Neutrophil (primary cell): Measurements from ENCODE around the gene F5.
A peak's percentile ranks its signal among the peaks of the same experiment; 100 is the strongest.

Experiments
- H3K27ac ChIP-seq: fragments of 200-600 bp; sonication (generic); 2 replicates; pipeline ENCODE4 v1.5.1; 2016; ENCODE audit warnings: mild to moderate bottlenecking, moderate library complexity
- H3K27me3 ChIP-seq: fragments of 200-600 bp; sonication (generic); 2 replicates; pipeline ENCODE4 v1.6.0; 2016; ENCODE audit warnings: mild to moderate bottlenecking
- H3K36me3 ChIP-seq: fragments of 200-600 bp; sonication (generic); 2 replicates; pipeline ENCODE4 v1.5.1; 2017
- H3K4me1 ChIP-seq, 2 experiments: fragments of 200-600 bp in 1 of 2; sonication (generic) in 1 of 2; 1 replicate in 1 of 2; 2 replicates in 1 of 2; pipeline versions ENCODE4 v1.5.1 to v1.6.1; 2013 to 2016; ENCODE audit warnings: low read depth in 1 of 2, low read length in 1 of 2, mild to moderate bottlenecking in 1 of 2, moderate library complexity in 1 of 2; ENCODE audit not compliant: control insufficient read depth in 1 of 2, insufficient read depth in 1 of 2
- H3K4me3 ChIP-seq, 2 experiments: fragments of 200-600 bp in 1 of 2; sonication (generic) in 1 of 2; 1 replicate in 1 of 2; 2 replicates in 1 of 2; pipeline ENCODE4 v1.5.1; 2013 to 2016; ENCODE audit warnings: low read depth in 1 of 2, low read length in 1 of 2, mild to moderate bottlenecking in 1 of 2, moderate library complexity in 1 of 2
- H3K9me3 ChIP-seq: fragments of 200-600 bp; sonication (generic); 2 replicates; pipeline ENCODE4 v1.5.1; 2016
- TF ChIP-seq, protein P1 (sequence below): fragments of 200-600 bp; sonication (generic); IDR thresholded peaks from 2 replicates; pipeline ENCODE4 v1.5.1; 2016; ENCODE audit warnings: antibody characterized with exemption

Gene F5

DNA sequence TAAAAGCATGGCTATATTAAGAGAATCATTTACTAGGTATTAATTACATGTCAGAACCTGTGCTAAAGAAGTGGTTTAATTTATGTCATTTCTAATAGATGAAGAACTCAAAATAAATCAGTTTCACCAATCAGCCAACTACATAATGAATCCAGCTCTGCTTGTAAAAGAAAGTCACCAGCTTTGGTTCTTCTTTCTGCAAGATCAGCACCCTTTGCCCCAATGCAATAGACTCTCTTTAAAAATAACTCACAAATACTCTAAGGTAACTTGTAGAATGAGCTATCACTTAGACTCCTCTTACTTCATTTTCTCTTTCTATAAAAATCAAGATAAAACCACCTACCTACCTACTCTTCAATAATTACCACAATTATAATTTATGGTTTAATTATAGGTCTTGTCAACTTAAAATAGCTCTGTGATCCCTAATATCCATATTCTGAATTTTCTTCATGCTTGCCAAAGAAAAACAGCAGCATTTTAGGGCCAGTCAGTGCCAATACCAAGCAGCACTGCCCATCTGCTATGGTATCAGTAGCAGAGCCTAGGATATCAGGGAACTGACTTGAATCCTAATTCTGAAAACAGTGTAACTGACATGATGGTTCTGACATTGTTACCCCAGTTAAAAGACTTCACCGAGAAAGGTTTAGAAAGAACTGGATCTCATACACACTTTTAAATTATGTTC, 111.8 kb downstream of the F5 start:
- H3K36me3 ChIP-seq, result no peaks in the 10 kb centered on the region
- peaks cover 19% of the 10 kb centered on the region in 2 experiments for H3K4me1 ChIP-seq

DNA sequence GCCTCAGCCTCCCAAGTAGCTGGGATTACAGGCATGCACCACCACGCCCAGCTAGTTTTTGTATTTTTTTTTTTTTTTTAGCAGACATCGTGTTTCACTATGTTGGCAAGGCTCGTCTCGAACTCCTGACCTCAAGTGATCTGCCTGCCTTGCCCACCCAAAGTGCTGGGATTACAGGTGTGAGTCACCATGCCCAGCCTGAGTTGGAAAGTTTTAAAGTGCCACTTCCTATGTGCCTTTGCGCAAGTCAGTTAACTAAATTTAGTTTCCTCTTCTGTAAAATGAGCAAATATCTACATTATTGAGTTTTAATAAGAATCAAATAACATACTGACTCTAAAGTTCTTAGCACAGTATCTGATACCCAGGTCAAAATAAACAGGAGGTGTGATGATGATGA, 112.9 kb downstream of the F5 start:
- TF ChIP-seq, protein P1, sequence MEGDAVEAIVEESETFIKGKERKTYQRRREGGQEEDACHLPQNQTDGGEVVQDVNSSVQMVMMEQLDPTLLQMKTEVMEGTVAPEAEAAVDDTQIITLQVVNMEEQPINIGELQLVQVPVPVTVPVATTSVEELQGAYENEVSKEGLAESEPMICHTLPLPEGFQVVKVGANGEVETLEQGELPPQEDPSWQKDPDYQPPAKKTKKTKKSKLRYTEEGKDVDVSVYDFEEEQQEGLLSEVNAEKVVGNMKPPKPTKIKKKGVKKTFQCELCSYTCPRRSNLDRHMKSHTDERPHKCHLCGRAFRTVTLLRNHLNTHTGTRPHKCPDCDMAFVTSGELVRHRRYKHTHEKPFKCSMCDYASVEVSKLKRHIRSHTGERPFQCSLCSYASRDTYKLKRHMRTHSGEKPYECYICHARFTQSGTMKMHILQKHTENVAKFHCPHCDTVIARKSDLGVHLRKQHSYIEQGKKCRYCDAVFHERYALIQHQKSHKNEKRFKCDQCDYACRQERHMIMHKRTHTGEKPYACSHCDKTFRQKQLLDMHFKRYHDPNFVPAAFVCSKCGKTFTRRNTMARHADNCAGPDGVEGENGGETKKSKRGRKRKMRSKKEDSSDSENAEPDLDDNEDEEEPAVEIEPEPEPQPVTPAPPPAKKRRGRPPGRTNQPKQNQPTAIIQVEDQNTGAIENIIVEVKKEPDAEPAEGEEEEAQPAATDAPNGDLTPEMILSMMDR, result no peak
- Histone ChIP-seq H3K9me3 (no peaks in the 10 kb centered on the region), H3K4me3 (no peak overlapping the region), H3K27ac (peak overlapping the region; percentile 15), H3K36me3 (no peaks in the 10 kb centered on the region), H3K27me3 (no peaks in the 10 kb centered on the region), H3K4me1 (peaks cover 12 to 13% of the 10 kb centered on the region in 2 experiments)

More for the DNA sequence above, 111.8 kb downstream of the F5 start:
- TF ChIP-seq, protein P1, result no peak
- Histone ChIP-seq H3K27me3 (no peaks in the 10 kb centered on the region), H3K9me3 (no peaks in the 10 kb centered on the region), H3K27ac (no peak overlapping the region), H3K4me3 (no peak overlapping the region)

DNA sequence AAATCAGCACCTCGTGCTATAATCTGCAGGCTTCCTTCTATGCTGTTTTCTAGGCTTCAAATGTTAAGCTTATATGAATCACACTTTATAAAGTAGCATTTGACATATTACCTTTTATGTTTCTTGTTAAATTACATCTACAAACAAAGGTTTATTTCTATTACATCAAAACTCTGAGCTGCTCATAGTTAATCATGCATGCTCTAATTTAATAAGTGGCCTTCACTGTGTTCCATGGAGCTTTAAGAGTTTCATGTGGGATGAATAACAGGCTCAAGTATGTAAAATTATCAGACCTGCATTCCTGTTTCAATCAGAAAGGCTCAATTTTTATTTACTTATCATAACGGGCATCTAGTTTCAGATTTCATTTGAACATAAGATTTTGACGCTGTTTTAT, 113.5 kb downstream of the F5 start:
- TF ChIP-seq, protein P1, result no peak
- H3K36me3 ChIP-seq, result no peaks in the 10 kb centered on the region

DNA sequence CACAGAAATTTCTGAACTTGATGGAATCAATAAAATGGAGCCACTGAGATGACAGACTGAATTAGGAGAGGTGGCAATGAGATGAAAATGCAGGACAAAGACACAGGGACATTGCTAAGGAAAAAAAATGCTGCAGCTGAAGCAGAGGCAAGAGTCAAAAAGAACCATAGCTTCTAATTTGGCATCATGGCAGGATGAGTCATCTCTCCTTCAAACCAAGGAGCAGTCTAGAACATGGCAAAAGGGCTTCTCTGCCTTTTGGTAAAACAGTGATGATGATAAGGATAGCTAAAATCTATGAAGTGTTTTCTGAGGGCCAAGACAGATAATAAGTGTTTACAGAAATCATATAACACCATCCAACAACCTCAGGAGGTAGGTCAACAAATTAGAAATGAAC, 117.3 kb downstream of the F5 start:
- Histone ChIP-seq H3K4me1 (peaks cover 0 to 5% of the 10 kb centered on the region in 2 experiments), H3K27me3 (no peaks in the 10 kb centered on the region), H3K27ac (no peak overlapping the region), H3K9me3 (no peaks in the 10 kb centered on the region), H3K36me3 (peaks cover 8% of the 10 kb centered on the region), H3K4me3 (no peak overlapping the region)
- TF ChIP-seq, protein P1, result no peak

More for the DNA sequence above, 113.5 kb downstream of the F5 start:
- Histone ChIP-seq H3K27me3 (no peaks in the 10 kb centered on the region), H3K4me1 (peaks cover 6 to 7% of the 10 kb centered on the region in 2 experiments), H3K27ac (no peak overlapping the region), H3K4me3 (no peak overlapping the region), H3K9me3 (no peaks in the 10 kb centered on the region)

DNA sequence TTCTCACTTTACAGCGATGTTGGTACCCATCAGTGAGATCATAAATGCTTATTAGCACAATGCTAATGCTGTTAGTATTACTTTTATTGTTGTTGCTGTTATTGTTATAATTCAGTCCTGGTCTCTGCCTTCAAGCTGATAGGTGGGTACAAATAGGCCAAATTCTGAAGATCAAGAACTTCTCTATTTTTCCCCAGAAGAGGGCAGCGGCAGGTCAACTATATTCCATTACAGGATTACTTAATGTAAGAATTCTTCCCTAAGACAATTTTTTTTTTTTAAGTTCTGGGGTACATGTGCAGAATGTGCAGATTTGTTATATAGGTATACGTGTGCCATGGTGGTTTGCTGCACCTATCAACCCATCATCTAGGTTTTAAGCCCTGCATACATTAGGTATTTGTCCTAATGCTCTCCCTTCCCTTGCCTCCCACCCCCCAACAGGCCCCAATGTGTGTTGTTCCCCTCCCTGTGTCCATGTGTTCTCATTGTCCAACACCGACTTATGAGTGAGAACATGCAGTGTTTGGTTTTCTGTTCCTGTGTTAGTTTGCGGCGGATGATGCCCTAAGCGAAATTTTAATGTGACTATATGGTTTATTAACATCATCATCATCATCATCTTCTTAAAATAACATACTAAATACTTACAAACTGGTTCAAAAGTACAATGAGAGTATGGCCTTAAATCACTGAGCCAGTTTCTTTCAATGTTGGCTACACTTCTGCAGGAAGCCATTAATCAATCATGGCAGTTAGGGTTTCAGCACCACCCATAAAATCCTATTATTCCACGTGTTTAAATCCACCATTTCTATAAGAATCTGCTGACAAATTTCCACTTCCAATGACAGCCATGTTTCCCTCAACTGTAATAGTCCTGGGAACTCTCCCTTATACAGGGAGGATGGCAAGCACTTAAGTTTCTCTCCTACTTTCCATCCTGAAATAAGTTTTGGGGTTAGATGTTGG, 119.7 kb downstream of the F5 start:
- Histone ChIP-seq H3K27me3 (no peaks in the 10 kb centered on the region), H3K36me3 (peaks cover 8% of the 10 kb centered on the region), H3K27ac (no peak overlapping the region), H3K9me3 (no peaks in the 10 kb centered on the region), H3K4me3 (no peak overlapping the region), H3K4me1 (peaks cover 3 to 6% of the 10 kb centered on the region in 2 experiments)
- TF ChIP-seq, protein P1, result no peak
